GM23338 (cell line): Measurements from ENCODE around the gene BIRC7.

ENCODE experiments used
- CTCF ChIP-seq, 2 experiments: fragments of 200-600 bp in 1 of 2; sonication (generic) in 1 of 2; conservative IDR thresholded peaks; 2 replicates each; pipeline versions ENCODE4 v1.5.1 to v1.6.1; 2016 to 2017; ENCODE audit warnings: antibody characterized with exemption in 2 of 2, low read depth in 2 of 2, mild to moderate bottlenecking in 2 of 2, moderate library complexity in 1 of 2
- EZH2 ChIP-seq: fragments of 200-600 bp; sonication (generic); IDR thresholded peaks from one replicate; pipeline ENCODE4 v1.8.0; 2017; ENCODE audit warnings: antibody characterized with exemption, mild to moderate bottlenecking, low read depth; ENCODE audit not compliant: unreplicated experiment
- EZH2phosphoT487 ChIP-seq: fragments of 200-600 bp; sonication (generic); IDR thresholded peaks from one replicate; pipeline ENCODE4 v1.8.1; 2018; ENCODE audit warnings: antibody characterized with exemption; ENCODE audit not compliant: unreplicated experiment
- JUNB ChIP-seq: IDR thresholded peaks from one replicate; pipeline ENCODE4 v1.6.1; 2016; ENCODE audit warnings: antibody characterized with exemption; ENCODE audit not compliant: unreplicated experiment
- NANOG ChIP-seq: IDR thresholded peaks from 2 replicates; pipeline ENCODE4 v1.6.1; 2016; ENCODE audit warnings: antibody characterized with exemption, borderline replicate concordance
- POLR2AphosphoS5 ChIP-seq: IDR thresholded peaks from 2 replicates; pipeline ENCODE4 v1.6.1; 2016; ENCODE audit warnings: antibody characterized with exemption, low read depth
- REST ChIP-seq: IDR thresholded peaks from one replicate; pipeline ENCODE4 v1.6.1; 2018; ENCODE audit warnings: antibody characterized with exemption; ENCODE audit not compliant: unreplicated experiment
- STAT1 ChIP-seq: IDR thresholded peaks from one replicate; pipeline ENCODE4 v1.6.1; 2016; ENCODE audit warnings: antibody characterized with exemption; ENCODE audit not compliant: unreplicated experiment
- ZNF331 ChIP-seq: fragments of 250-450 bp; sonication (Bioruptor Pico); IDR thresholded peaks from 2 replicates; pipeline ENCODE4 v1.5.0; 2020; ENCODE audit warnings: low read depth, mild to moderate bottlenecking, moderate library complexity

GRCh38 chr20:63236116-63236837, 572 bp downstream of the BIRC7 start:
- TF ChIP-seq EZH2 (no peak), EZH2phosphoT487 (no peak), CTCF (conservative IDR thresholded peaks at IDR 0.05; ENCODE audit: low read depth in 2 of 2) (no peak), POLR2AphosphoS5 (no peak), NANOG (no peak), REST (no peak), STAT1 (no peak), JUNB (no peak), ZNF331 (CRISPR knock-in tag) (no peak)
